ENCODE results near the gene KIF1B. TPM values are rescaled to one million over a fixed set of nuclear protein-coding genes. Genes with fewer than 3 reads are reported as not detected.

Gene KIF1B
- total RNA-seq, 1 experiment from 2014 or later, result 57.7 TPM

DNA sequence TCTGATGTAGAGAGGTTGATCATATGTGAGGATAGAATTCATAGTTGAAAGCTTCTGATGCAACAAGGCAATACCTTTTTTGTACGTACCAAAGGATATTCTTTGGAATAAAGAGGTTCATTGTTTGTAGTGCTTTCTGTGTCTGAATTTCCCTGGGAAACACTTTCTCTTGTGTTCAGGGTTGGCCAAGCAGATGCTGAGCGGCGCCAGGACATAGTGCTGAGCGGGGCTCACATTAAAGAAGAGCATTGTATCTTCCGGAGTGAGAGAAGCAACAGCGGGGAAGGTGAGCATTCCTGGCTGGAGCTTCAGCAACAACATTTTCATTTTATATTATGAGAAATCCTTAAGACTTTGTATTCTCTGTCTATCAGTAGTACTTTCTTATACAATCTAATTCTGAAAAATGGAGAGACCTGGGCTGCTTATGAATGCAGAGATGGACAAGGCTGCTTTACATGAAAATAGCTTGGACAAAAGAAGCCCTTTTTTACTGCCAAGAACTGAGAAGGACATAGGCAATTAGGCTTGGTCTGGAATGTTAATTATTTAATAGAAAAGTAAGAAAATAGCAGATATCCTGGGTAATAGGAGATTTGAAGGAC lies 85.2 kb downstream of the KIF1B start:
- Histone ChIP-seq H3K27ac (ENCODE audit: insufficient read length, low read depth, low read length) (no peak overlapping the region), H2BK15ac (ENCODE audit: low read depth, low read length) (no peak overlapping the region), H2BK120ac (ENCODE audit: low read depth, low read length, poor library complexity, severe bottlenecking) (no peak overlapping the region), H3K4me2 (ENCODE audit: insufficient read depth, insufficient read length, low read length) (no peak overlapping the region), H2BK5ac (ENCODE audit: insufficient read length, low read length) (no peak overlapping the region), H3K27me3 (ENCODE audit: insufficient read depth, low read length) (no peaks in the 10 kb centered on the region), H4K8ac (replicated peaks; ENCODE audit: insufficient read length, low read depth, low read length) (no peak overlapping the region), H2BK12ac (ENCODE audit: insufficient read length, low read depth, low read length) (no peak overlapping the region), H3K56ac (ENCODE audit: insufficient read length, low read depth, low read length) (no peak overlapping the region), H3K14ac (ENCODE audit: insufficient read depth, low read length) (no peak overlapping the region), H3K79me1 (ENCODE audit: insufficient read depth, low read depth, low read length, poor library complexity, severe bottlenecking) (peaks cover 3% of the 10 kb centered on the region), H3K4me1 (ENCODE audit: insufficient read depth, low read length) (no peaks in the 10 kb centered on the region), H3K18ac (ENCODE audit: insufficient read length, low read depth, low read length) (no peak overlapping the region), H4K20me1 (ENCODE audit: control insufficient read depth, insufficient read depth, insufficient read length) (no peaks in the 10 kb centered on the region), H3K9me3 (ENCODE audit: control insufficient read depth, low read depth, low read length) (no peaks in the 10 kb centered on the region), H3K23me2 (ENCODE audit: insufficient read length, low read depth, low read length, poor library complexity, severe bottlenecking) (no peaks in the 10 kb centered on the region), H2AK5ac (ENCODE audit: insufficient read length, low read length) (no peak overlapping the region), H3K23ac (ENCODE audit: insufficient read length, low read depth, low read length) (no peak overlapping the region), H2BK20ac (ENCODE audit: low read depth, low read length, poor library complexity, severe bottlenecking) (no peak overlapping the region), H3K9ac (ENCODE audit: extremely low read depth, insufficient read length, low read length) (no peak overlapping the region), H4K91ac (ENCODE audit: insufficient read length, low read depth, low read length) (no peak overlapping the region), H3T11ph (ENCODE audit: low read length) (no peak overlapping the region), H3K79me2 (ENCODE audit: insufficient read depth, low read length) (no peaks in the 10 kb centered on the region), H3K4ac (ENCODE audit: low read depth, low read length) (no peak overlapping the region), H4K5ac (ENCODE audit: insufficient read length, low read depth, low read length) (no peak overlapping the region), H2AFZ (ENCODE audit: low read length) (no peak overlapping the region)
- peaks cover 7 to 11% of the 10 kb centered on the region in 2 experiments; a peak in 3 of 4 replicates for H3K4me1 Mint-ChIP-seq
- TF ChIP-seq CTCF (conservative IDR thresholded peaks at IDR 0.05), result no peak
- peak overlapping the region in 1 of 3 experiments; percentile 72; a peak in 1 of 7 replicates for H3K27ac Mint-ChIP-seq
- no peak for DNase-seq
- no peaks in the 10 kb centered on the region for H3K9me3 Mint-ChIP-seq
- no CpG with 5 or more reads among the region's 6 CpGs for WGBS (ENCODE audit: extremely low coverage, insufficient read length, low lambda C conversion rate)
- H3K4me3 Mint-ChIP-seq, result no peak overlapping the region
- peaks cover 21 to 67% (median 59%) of the 10 kb centered on the region in 3 experiments; a peak in 6 of 7 replicates for H3K36me3 Mint-ChIP-seq (ENCODE audit: insufficient read depth in 1 of 3, low read depth in 3 of 3)
- H3K27me3 Mint-ChIP-seq (ENCODE audit: low read depth), result no peaks in the 10 kb centered on the region
